ENCODE data around the gene TDRD9.

Gene TDRD9, protein sequence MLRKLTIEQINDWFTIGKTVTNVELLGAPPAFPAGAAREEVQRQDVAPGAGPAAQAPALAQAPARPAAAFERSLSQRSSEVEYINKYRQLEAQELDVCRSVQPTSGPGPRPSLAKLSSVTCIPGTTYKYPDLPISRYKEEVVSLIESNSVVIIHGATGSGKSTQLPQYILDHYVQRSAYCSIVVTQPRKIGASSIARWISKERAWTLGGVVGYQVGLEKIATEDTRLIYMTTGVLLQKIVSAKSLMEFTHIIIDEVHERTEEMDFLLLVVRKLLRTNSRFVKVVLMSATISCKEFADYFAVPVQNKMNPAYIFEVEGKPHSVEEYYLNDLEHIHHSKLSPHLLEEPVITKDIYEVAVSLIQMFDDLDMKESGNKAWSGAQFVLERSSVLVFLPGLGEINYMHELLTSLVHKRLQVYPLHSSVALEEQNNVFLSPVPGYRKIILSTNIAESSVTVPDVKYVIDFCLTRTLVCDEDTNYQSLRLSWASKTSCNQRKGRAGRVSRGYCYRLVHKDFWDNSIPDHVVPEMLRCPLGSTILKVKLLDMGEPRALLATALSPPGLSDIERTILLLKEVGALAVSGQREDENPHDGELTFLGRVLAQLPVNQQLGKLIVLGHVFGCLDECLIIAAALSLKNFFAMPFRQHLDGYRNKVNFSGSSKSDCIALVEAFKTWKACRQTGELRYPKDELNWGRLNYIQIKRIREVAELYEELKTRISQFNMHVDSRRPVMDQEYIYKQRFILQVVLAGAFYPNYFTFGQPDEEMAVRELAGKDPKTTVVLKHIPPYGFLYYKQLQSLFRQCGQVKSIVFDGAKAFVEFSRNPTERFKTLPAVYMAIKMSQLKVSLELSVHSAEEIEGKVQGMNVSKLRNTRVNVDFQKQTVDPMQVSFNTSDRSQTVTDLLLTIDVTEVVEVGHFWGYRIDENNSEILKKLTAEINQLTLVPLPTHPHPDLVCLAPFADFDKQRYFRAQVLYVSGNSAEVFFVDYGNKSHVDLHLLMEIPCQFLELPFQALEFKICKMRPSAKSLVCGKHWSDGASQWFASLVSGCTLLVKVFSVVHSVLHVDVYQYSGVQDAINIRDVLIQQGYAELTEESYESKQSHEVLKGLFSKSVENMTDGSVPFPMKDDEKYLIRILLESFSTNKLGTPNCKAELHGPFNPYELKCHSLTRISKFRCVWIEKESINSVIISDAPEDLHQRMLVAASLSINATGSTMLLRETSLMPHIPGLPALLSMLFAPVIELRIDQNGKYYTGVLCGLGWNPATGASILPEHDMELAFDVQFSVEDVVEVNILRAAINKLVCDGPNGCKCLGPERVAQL (N-terminal part only)

DNA sequence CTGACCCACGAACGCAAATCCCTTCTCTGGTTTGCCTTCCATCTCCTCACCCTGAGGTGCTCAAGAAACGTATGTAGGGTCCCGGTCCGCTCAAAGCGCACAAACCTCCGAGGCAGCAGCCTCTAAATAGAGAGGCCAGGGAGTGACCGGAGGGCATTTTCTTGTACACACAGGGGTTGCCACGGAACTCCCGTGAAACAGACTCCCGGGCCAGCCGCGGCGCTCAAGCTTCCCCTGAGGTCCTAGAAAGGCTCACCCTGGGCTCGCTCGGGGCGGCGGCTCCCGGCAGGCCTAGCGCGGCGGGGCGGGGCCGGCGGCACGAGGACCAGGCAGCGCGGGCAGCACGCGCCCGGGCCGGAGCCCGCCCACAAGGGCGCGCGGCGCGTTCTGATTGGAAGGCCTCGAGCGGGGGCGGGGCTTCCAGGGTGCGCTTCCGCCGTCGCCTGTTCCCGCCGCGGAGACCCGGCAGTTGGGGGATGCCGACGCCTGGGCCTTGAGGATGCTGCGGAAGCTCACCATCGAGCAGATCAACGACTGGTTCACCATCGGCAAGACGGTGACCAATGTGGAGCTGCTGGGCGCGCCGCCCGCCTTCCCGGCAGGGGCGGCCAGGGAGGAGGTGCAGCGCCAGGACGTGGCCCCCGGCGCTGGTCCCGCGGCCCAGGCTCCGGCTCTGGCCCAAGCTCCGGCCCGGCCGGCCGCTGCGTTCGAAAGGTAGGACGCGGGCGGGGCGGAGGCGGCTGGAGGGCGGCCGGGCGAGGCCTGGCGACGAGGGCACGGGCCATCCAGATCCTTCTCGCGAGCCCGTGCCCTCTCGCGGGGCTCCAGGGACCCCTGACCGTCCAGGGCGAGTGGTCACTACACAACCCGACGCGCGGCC, at the start of gene TDRD9:
Gene TDRD9, plus strand, starts transcription at position 446 of the 880 bp plus-strand sequence. Its CDS starts 54 bp downstream, at position 500.
- TF ChIP-seq, protein P1, sequence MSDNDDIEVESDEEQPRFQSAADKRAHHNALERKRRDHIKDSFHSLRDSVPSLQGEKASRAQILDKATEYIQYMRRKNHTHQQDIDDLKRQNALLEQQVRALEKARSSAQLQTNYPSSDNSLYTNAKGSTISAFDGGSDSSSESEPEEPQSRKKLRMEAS (IDR thresholded peaks at IDR 0.05), result no peak
- no peak for TF ChIP-seq YY1 (IDR thresholded peaks at IDR 0.05; ENCODE audit: low read depth)

DNA sequence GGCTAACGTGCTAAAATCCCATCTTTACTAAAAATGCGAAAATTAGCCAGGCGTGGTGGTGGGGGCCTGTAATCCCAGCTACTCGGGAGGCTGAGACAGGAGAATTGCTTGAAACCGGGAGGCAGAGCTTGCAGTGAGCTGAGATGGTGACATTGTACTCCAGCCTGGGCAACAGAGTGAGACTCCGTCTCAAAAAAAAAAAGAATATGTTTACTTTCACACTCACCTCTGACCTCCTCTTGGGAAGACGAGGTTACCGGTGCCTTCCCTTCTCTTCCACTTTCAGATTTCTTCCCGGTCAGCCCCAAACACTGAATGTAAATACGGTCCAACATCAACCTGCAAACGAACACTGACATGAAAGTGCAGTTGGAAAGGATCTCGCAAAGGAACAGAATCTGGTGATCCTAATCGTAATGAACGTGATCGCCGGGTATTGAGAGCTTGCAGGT, 49.1 kb upstream of the TDRD9 start:
- no peak for TF ChIP-seq ZBTB7A (IDR thresholded peaks at IDR 0.05; ENCODE audit: low read depth)
- no peak for TF ChIP-seq CEBPB (IDR thresholded peaks at IDR 0.05)
- no peak for TF ChIP-seq EGR1 (IDR thresholded peaks at IDR 0.05)
- no peak for TF ChIP-seq FOXM1 (IDR thresholded peaks at IDR 0.05; ENCODE audit: borderline replicate concordance, low read depth)
- TF ChIP-seq, protein P2, sequence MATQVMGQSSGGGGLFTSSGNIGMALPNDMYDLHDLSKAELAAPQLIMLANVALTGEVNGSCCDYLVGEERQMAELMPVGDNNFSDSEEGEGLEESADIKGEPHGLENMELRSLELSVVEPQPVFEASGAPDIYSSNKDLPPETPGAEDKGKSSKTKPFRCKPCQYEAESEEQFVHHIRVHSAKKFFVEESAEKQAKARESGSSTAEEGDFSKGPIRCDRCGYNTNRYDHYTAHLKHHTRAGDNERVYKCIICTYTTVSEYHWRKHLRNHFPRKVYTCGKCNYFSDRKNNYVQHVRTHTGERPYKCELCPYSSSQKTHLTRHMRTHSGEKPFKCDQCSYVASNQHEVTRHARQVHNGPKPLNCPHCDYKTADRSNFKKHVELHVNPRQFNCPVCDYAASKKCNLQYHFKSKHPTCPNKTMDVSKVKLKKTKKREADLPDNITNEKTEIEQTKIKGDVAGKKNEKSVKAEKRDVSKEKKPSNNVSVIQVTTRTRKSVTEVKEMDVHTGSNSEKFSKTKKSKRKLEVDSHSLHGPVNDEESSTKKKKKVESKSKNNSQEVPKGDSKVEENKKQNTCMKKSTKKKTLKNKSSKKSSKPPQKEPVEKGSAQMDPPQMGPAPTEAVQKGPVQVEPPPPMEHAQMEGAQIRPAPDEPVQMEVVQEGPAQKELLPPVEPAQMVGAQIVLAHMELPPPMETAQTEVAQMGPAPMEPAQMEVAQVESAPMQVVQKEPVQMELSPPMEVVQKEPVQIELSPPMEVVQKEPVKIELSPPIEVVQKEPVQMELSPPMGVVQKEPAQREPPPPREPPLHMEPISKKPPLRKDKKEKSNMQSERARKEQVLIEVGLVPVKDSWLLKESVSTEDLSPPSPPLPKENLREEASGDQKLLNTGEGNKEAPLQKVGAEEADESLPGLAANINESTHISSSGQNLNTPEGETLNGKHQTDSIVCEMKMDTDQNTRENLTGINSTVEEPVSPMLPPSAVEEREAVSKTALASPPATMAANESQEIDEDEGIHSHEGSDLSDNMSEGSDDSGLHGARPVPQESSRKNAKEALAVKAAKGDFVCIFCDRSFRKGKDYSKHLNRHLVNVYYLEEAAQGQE (IDR thresholded peaks at IDR 0.05; ENCODE audit: low read depth), result no peak
- TF ChIP-seq, protein P1 (IDR thresholded peaks at IDR 0.05), result no peak
- no peak for TF ChIP-seq TCF12 (IDR thresholded peaks at IDR 0.05; ENCODE audit: low read depth)
- TF ChIP-seq TAF1 (IDR thresholded peaks at IDR 0.05; ENCODE audit: low read depth), result no peak
- TF ChIP-seq NFIC (IDR thresholded peaks at IDR 0.05), result no peak
- TF ChIP-seq EP300 (IDR thresholded peaks at IDR 0.05; ENCODE audit: borderline replicate concordance), result no peak
- TF ChIP-seq, protein P3, sequence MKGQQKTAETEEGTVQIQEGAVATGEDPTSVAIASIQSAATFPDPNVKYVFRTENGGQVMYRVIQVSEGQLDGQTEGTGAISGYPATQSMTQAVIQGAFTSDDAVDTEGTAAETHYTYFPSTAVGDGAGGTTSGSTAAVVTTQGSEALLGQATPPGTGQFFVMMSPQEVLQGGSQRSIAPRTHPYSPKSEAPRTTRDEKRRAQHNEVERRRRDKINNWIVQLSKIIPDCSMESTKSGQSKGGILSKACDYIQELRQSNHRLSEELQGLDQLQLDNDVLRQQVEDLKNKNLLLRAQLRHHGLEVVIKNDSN (IDR thresholded peaks at IDR 0.05), result no peak
- no peak for TF ChIP-seq RAD21 (IDR thresholded peaks at IDR 0.05; ENCODE audit: low read depth)
- TF ChIP-seq YY1 (IDR thresholded peaks at IDR 0.05; ENCODE audit: low read depth), result no peak
- TF ChIP-seq TEAD4 (IDR thresholded peaks at IDR 0.05), result no peak
- no peak for TF ChIP-seq CREB1 (IDR thresholded peaks at IDR 0.05; ENCODE audit: low read depth)

DNA sequence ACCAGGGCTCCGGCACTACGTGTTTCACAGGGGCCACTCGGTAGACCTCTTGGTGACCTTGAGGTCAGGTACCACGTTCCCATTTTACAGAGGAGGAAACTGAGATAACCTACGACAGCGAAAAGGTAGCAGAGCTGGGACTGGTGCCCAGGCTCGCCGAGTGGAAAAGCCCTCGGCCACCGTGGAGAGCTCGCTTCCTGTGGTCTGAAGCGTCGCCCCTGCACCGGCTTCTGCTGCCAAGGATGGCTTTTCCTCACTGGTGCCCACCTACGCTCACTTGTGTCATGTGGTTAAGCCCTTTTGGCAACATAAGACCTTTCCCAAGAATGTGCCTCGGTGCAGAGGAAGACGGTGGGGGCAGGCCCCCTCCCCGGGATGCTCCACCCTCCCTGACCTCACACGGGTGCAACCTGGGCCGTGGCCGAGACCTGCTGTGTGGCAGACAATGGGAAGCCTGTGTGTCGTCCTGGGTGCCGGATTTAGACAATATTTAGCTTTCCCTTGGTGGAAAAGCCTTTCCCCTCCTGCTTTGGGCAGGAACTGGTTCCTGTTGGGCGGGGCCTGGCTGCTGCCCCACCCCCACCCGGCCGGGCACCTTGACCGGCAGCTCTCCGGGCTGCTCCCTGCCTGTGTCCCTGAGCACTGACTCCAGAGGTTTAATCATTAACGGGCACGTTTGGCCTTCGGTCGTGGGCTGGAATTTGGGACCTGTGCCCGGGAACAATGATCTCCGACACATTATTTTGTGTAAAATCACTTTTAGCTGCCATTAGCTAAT, 48.5 kb upstream of the TDRD9 start:
- TF ChIP-seq ZBTB7A (IDR thresholded peaks at IDR 0.05; ENCODE audit: low read depth) (0 out of 2 replicates have a peak, but pooled peaks have one; percentile 37), NFIC (IDR thresholded peaks at IDR 0.05) (peak; percentile 26), TCF12 (IDR thresholded peaks at IDR 0.05; ENCODE audit: low read depth) (no peak), YY1 (IDR thresholded peaks at IDR 0.05; ENCODE audit: low read depth) (no peak), FOXM1 (IDR thresholded peaks at IDR 0.05; ENCODE audit: borderline replicate concordance, low read depth) (no peak), TEAD4 (IDR thresholded peaks at IDR 0.05) (no peak), CEBPB (IDR thresholded peaks at IDR 0.05) (no peak), TAF1 (IDR thresholded peaks at IDR 0.05; ENCODE audit: low read depth) (no peak), RAD21 (IDR thresholded peaks at IDR 0.05; ENCODE audit: low read depth) (no peak), EGR1 (IDR thresholded peaks at IDR 0.05) (no peak), CREB1 (IDR thresholded peaks at IDR 0.05; ENCODE audit: low read depth) (no peak), EP300 (IDR thresholded peaks at IDR 0.05; ENCODE audit: borderline replicate concordance) (peak; percentile 32; the same call in 1 of the 2 replicates)
- TF ChIP-seq, protein P1 (IDR thresholded peaks at IDR 0.05), result 0 out of 2 replicates have a peak, but pooled peaks have one; percentile 19
- TF ChIP-seq, protein P2 (IDR thresholded peaks at IDR 0.05; ENCODE audit: low read depth), result no peak
- TF ChIP-seq, protein P3 (IDR thresholded peaks at IDR 0.05), result no peak
